ENCODE results near the gene TRAF3IP3.

Gene TRAF3IP3

GRCh38 chr1:209774592-209774991, 18.7 kb downstream of the TRAF3IP3 start:
- no peak for TF ChIP-seq CTCF (IDR thresholded peaks at IDR 0.05; ENCODE audit: low read depth, low read length)
- no peak for DNase-seq (ENCODE audit: extremely low read depth, low read depth)

DNA sequence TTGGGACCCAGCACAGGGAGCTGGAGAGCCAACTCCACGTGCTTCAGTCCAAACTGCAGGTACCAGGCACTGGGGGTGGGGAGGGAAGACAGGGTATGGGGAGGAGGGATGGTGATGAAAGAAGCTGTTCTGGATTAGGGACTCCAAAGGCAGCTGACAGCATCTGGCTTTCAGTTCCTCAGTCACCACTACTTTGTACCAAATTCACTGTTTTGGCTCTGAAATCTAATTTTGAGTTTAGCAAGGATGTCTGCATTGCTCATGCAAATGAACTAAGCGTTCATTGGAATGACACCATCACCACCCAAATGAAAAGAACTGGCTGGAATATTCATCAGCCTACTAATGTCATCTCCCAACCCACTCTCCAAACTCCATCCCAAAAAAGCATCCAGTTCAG, 19.8 kb downstream of the TRAF3IP3 start:
- no peak for DNase-seq (ENCODE audit: extremely low read depth, low read depth)
- TF ChIP-seq CTCF (IDR thresholded peaks at IDR 0.05; ENCODE audit: low read depth, low read length) = no peak

DNA sequence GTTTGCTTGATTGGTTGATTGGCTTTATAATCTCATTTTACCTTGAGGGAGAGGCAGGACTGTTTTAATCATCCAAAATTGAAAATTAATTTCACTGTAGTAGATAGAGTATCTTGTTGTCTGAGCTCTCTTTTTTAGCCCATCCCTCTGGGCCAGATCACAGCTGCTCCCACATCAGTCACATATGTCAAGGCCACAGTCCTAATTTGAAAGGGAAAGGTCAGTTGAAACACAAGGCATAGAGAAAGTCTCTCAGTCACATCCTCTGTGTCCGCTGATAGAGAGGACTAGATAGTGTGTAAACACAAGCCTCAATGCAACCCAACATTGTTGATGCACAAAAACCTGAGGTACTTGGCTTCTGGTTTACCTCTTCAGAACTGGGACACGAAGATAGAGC, 21.7 kb downstream of the TRAF3IP3 start:
- TF ChIP-seq CTCF (IDR thresholded peaks at IDR 0.05; ENCODE audit: low read depth, low read length) = no peak
- DNase-seq (ENCODE audit: extremely low read depth, low read depth) = no peak

DNA sequence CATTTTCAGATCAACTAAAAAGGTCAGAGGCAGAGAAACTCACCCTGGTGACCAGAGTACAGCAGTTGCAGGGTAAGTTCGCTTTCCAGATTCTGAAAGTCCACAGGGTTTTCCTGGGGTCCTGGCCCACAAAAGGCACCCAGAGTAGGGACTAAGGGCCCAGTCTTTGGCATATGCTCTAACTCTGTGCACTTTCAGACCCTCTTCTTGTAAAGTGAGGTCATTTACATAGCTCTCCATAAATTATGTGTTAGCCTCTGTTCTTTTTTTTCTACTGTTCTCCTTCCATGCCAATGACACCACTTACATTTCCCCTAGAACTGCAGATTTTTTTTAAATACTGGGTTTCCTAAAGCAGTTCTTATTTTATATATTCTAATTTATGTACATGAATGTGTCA, 22.2 kb downstream of the TRAF3IP3 start:
- DNase-seq (ENCODE audit: extremely low read depth, low read depth) = no peak
- TF ChIP-seq CTCF (IDR thresholded peaks at IDR 0.05; ENCODE audit: low read depth, low read length) = no peak

GRCh38 chr1:209780268-209780667, 24.4 kb downstream of the TRAF3IP3 start:
- DNase-seq (ENCODE audit: extremely low read depth, low read depth) = no peak
- no peak for TF ChIP-seq CTCF (IDR thresholded peaks at IDR 0.05; ENCODE audit: low read depth, low read length)

DNA sequence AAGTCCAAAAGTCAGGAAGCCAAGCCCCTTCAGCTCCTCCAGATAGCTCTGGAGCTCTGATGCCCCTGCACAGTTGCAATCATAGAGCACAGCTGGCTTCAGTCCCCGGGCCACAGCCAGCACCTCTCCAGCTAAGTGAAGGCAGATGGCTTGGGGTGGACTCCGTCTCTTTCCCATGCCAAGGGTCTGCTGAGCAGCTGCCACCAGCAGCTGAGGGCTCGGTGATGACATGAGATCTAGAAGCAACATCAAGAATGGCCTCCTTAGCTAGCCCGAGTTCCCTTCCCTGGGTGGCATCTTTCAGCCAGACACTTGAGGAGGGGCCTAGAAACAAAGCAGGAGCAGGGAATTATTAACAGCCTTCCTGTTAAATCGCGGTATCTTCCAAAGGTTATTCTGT, 27.5 kb downstream of the TRAF3IP3 start:
- no peak for DNase-seq (ENCODE audit: extremely low read depth, low read depth)
- no peak for TF ChIP-seq CTCF (IDR thresholded peaks at IDR 0.05; ENCODE audit: low read depth, low read length)

DNA sequence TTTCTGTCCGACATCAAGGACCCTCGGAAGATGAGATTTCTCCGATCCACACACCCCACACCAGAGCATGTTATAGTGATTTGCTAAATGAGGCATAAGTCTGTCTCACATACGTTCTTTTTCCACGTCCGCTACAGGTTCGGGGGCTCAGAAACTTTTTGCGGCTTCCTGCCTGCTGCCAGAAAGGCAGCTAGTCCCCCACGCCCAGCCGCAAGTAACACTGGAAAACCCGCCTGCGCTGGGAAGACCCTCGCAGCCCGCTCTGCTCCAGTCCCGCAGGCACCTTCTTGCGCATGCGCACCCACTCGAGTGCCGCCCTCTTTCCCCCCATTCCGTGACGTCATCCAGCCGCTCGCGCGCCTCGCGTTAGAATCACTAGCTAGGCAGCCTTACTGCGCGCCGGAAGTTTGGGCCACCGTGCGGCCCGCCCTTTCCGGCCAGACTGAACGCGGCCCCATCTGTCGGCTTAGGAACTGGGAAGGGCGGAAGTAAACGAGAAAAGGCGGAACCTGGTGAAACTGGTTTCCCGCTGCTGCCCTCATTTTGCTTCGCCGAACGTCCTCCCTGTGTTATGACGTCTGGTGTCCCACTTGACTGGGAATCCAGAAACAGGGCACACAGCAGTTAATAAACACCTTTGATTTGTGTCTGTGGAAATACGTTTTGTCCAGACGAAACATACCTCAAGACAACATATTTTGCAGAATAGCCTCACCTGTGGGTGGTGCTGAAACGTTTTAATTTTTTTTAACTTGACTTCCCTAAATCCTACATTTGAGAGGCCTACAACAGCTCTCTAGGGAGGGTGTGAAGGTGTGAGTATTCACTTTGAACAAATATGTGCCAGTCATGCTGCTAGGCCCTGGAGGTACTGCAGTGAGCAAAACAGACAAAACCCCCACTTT, 28.7 kb downstream of the TRAF3IP3 start, which contains the start of gene C1orf74:
Gene C1orf74, minus strand, starts transcription at position 295 of the 905 bp plus-strand sequence. CDS start 925 bp downstream, outside the sequence.
- no peak for TF ChIP-seq CTCF (IDR thresholded peaks at IDR 0.05; ENCODE audit: low read depth, low read length)
- peak; percentile 94 for DNase-seq (ENCODE audit: extremely low read depth, low read depth)
